Endodermal cell (in vitro differentiated cells): ENCODE data around the gene CST9. TPM values are rescaled to one million over a fixed set of nuclear protein-coding genes. Genes with fewer than 3 reads are reported as not detected.

Experiments
- DNase-seq: peaks from one replicate; pipeline ENCODE4 v3.0.0-alpha.2; 2017
- H3K27ac ChIP-seq: 2 replicates; pipeline ENCODE4 v1.5.1; 2013; ENCODE audit warnings: mild to moderate bottlenecking, low read depth, low read length, moderate library complexity
- H3K27me3 ChIP-seq: 2 replicates; pipeline ENCODE4 v1.6.1; 2013; ENCODE audit warnings: mild to moderate bottlenecking, low read length, moderate library complexity; ENCODE audit not compliant: insufficient read depth, control insufficient read depth, poor library complexity, severe bottlenecking
- H3K36me3 ChIP-seq: 2 replicates; pipeline ENCODE4 v1.7.0; 2013; ENCODE audit warnings: mild to moderate bottlenecking, low read length, moderate library complexity; ENCODE audit not compliant: control insufficient read depth, insufficient read depth
- H3K4me1 ChIP-seq: one replicate; pipeline ENCODE4 v1.7.0; 2013; ENCODE audit warnings: low read length; ENCODE audit not compliant: control insufficient read depth, insufficient read depth
- H3K4me3 ChIP-seq: 2 replicates; pipeline ENCODE4 v1.5.1; 2013; ENCODE audit warnings: mild to moderate bottlenecking, low read length, moderate library complexity
- H3K9ac ChIP-seq: 2 replicates; pipeline ENCODE4 v1.6.1; 2013; ENCODE audit warnings: mild to moderate bottlenecking, low read length, moderate library complexity; ENCODE audit not compliant: poor library complexity, severe bottlenecking; ENCODE audit errors: extremely low read depth
- H3K9me3 ChIP-seq: 2 replicates; pipeline ENCODE4 v1.6.1; 2013; ENCODE audit warnings: mild to moderate bottlenecking, low read length, moderate library complexity; ENCODE audit not compliant: control insufficient read depth
- H3K27ac Mint-ChIP-seq: 2 replicates; pipeline ENCODE4 v1.8.0; 2020; ENCODE audit warnings: mixed read lengths
- H3K27me3 Mint-ChIP-seq: 2 replicates; pipeline ENCODE4 v1.8.0; 2021; ENCODE audit warnings: mild to moderate bottlenecking, mixed read lengths; ENCODE audit not compliant: insufficient read depth
- H3K36me3 Mint-ChIP-seq: 2 replicates; pipeline ENCODE4 v1.8.0; 2020; ENCODE audit warnings: low read depth, mixed read lengths
- H3K4me1 Mint-ChIP-seq: 2 replicates; pipeline ENCODE4 v1.8.0; 2020; ENCODE audit warnings: mixed read lengths
- H3K4me3 Mint-ChIP-seq: 2 replicates; pipeline ENCODE4 v1.8.0; 2020; ENCODE audit warnings: mild to moderate bottlenecking, moderate library complexity, mixed read lengths
- H3K9me3 Mint-ChIP-seq: 2 replicates; pipeline ENCODE4 v1.8.0; 2020; ENCODE audit warnings: mild to moderate bottlenecking, mixed read lengths
- WGBS, 2 experiments: methylation state at CpG; one replicate each; pipeline versions ENCODE4 v1.1.5 to v1.1.7; 2013; ENCODE audit warnings: missing lambda C conversion rate in 2 of 2, mixed read lengths in 1 of 2; ENCODE audit not compliant: insufficient coverage in 1 of 2, insufficient read length in 1 of 2; 5-methylcytosine and 5-hydroxymethylcytosine counted together
- total RNA-seq, 2 donors: library from RNA; stranded (reverse); fragmentation: NEBNext Ultra II Directional in 1 of 2; extraction: Animal tissue kit (Norgen Biotek cat#: 25700) in 1 of 2; gene quantifications; 2 replicates in 1 of 2; 3 replicates in 1 of 2; pipeline ENCODE4 v1.2.1, GENCODE V29; 2021
- TF ChIP-seq, protein P1 (sequence below): fragments of 200-600 bp; sonication (generic); conservative IDR thresholded peaks from 2 replicates; pipeline ENCODE4 v1.5.0; 2021; ENCODE audit warnings: antibody characterized with exemption, mild to moderate bottlenecking

CST9 gene
- total RNA-seq, 2 donors from 2014 or later = not detected

DNA sequence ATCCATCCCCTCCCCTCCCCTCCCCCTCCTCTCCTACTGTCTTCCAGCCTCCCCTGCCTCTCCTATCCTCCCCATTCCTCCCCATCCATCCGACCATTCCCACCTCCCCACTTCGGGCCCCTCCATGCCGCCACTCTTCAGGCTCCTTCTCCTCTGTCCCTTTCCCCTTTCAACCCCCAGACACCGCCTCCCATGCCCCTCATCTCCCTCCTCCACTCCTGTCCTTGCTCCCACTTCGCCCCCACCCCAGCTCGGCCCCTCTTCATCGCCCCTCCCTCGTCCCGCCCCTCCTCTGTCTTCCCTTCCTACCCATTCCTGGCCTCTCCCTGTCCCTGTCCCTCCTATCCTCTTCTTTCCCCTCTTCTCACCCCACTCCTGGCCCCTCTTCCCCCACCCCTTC lies 32.6 kb upstream of the CST9 start:
- Histone ChIP-seq H3K4me3 (no peak overlapping the region), H3K27me3 (no peaks in the 10 kb centered on the region), H3K36me3 (no peaks in the 10 kb centered on the region), H3K9me3 (no peaks in the 10 kb centered on the region), H3K4me1 (peaks cover 7% of the 10 kb centered on the region), H3K27ac (no peak overlapping the region), H3K9ac (no peak overlapping the region)
- Mint-ChIP-seq H3K4me3 (no peak overlapping the region), H3K27ac (no peak overlapping the region), H3K27me3 (peaks cover 14% of the 10 kb centered on the region), H3K4me1 (peaks cover 14% of the 10 kb centered on the region), H3K9me3 (no peaks in the 10 kb centered on the region), H3K36me3 (peaks cover 18% of the 10 kb centered on the region)
- TF ChIP-seq, protein P1, sequence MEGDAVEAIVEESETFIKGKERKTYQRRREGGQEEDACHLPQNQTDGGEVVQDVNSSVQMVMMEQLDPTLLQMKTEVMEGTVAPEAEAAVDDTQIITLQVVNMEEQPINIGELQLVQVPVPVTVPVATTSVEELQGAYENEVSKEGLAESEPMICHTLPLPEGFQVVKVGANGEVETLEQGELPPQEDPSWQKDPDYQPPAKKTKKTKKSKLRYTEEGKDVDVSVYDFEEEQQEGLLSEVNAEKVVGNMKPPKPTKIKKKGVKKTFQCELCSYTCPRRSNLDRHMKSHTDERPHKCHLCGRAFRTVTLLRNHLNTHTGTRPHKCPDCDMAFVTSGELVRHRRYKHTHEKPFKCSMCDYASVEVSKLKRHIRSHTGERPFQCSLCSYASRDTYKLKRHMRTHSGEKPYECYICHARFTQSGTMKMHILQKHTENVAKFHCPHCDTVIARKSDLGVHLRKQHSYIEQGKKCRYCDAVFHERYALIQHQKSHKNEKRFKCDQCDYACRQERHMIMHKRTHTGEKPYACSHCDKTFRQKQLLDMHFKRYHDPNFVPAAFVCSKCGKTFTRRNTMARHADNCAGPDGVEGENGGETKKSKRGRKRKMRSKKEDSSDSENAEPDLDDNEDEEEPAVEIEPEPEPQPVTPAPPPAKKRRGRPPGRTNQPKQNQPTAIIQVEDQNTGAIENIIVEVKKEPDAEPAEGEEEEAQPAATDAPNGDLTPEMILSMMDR = no peak
- no peak for DNase-seq
- WGBS, 2 experiments = 76 to 100% methylated on average over 1 to 9 of the region's 9 CpGs

DNA sequence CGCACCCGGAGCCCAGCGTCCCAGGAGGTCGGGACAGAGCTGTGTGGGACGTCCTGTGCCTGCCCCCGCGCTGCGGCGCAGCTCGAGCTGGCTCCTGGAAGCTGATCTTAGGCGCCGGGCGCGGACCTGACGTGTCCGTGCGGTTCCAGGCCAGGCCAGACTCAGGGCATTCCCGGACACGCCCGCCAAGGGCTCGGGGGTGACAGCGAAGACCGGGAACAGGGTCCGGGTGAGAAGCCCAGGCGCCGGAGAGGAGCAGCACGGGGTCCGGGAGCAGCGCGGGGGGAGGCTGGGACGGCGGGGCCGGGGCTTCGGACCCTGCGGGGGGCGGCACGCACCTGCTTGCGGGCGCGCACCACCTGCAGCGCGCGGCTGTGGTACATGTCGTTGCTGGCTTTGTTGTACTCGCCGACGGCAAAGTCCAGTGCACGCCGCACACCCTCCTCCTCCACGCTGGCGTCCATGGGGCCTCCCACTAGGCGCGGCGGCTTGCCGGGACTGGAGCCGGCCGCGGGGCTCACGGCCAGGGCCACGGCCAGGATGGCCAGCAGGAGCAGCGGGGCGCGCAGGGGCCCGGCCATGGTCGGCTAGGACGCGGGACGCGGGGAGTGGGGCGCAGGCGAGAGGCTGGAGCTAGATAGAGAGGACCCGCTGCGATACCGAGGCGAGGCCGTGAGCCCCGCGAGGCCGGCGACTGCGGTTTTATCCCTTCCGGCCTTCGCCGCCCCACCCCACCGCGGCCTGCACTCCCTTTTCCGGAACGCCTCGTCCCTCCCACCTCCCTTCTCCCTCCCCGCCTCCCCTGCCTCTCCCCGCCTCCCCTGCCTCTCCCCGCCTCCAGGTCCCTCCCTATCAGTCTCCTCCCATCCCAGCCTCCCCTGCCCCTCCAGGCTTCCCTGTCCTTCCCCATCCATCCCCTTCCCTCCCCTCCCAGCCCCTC lies 31.8 kb upstream of the CST9 start, which contains the start of gene CST3:
Gene CST3 (minus strand): TSS at position 674 of the 940 bp plus-strand sequence. CDS start 93 bp downstream, at position 581.
- WGBS, 2 experiments = 1% methylated on average over 21 to 92 of the region's 92 CpGs
- Mint-ChIP-seq H3K4me1 (peaks cover 14% of the 10 kb centered on the region), H3K36me3 (peaks cover 22% of the 10 kb centered on the region), H3K27me3 (peaks cover 14% of the 10 kb centered on the region), H3K9me3 (no peaks in the 10 kb centered on the region), H3K27ac (peak within 1 kb of the TSS; percentile 77), H3K4me3 (peak within 1 kb of the TSS; percentile 74)
- H3K4me3 ChIP-seq = peak within 1 kb of the TSS; percentile 91
- no peaks in the 10 kb centered on the region for H3K9me3 ChIP-seq
- no peaks in the 10 kb centered on the region for H3K36me3 ChIP-seq
- H3K27me3 ChIP-seq = no peaks in the 10 kb centered on the region
- H3K9ac ChIP-seq = peak within 1 kb of the TSS; percentile 63
- TF ChIP-seq, protein P1 = no peak
- DNase-seq = peak; percentile 91
- H3K27ac ChIP-seq = peak within 1 kb of the TSS; percentile 60
- H3K4me1 ChIP-seq = peaks cover 7% of the 10 kb centered on the region

GRCh38 chr20:23636908-23637281 lies 31.2 kb upstream of the CST9 start:
- no peak for DNase-seq
- H3K27me3 Mint-ChIP-seq = peaks cover 14% of the 10 kb centered on the region
- no peak overlapping the region for H3K27ac ChIP-seq
- H3K27me3 ChIP-seq = no peaks in the 10 kb centered on the region
- H3K4me3 Mint-ChIP-seq = peak overlapping the region; percentile 74
- H3K9me3 ChIP-seq = no peaks in the 10 kb centered on the region
- H3K4me1 Mint-ChIP-seq = peaks cover 14% of the 10 kb centered on the region
- peak overlapping the region; percentile 63 for H3K9ac ChIP-seq
- peak overlapping the region; percentile 77 for H3K27ac Mint-ChIP-seq
- peaks cover 22% of the 10 kb centered on the region for H3K36me3 Mint-ChIP-seq
- 49 to 67% methylated on average over 1 to 4 of the region's 4 CpGs for WGBS, 2 experiments
- H3K9me3 Mint-ChIP-seq = no peaks in the 10 kb centered on the region
- H3K4me3 ChIP-seq = peak overlapping the region; percentile 91
- H3K36me3 ChIP-seq = no peaks in the 10 kb centered on the region
- TF ChIP-seq, protein P1 = no peak
- H3K4me1 ChIP-seq = peaks cover 7% of the 10 kb centered on the region
